ENCODE results near the gene VIT. TPM values are rescaled to one million over a fixed set of nuclear protein-coding genes. Genes with fewer than 3 reads are reported as not detected.

The VIT gene
- total RNA-seq, 4 donors from 2014 or later: 21.3 to 42.7 (median 28.9) TPM

DNA sequence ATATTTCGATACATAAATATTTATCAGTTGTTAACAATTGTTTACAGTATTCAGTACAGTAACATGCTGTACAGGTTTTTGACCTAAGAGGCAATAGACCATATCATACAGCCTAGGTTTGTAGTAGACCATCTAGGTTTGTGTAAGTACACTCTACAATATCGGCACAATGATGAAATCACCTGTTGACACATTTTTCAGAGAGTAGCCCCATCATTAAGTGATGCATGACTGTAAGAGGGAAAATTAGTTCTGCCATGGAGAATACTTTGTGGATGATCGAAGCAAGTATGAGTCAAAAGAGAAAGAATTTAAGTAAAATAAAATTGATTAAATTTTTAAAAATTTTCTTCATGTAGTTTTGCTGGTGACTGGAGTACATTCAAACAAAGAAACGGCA, 32.6 kb downstream of the VIT start:
- H3K27ac ChIP-seq: no peak overlapping the region
- H3K27me3 ChIP-seq: no peaks in the 10 kb centered on the region
- 74 to 75% methylated on average over 4 of the region's 4 CpGs for WGBS, 2 donors (ENCODE audit: low coverage in 1 of 2)
- ATAC-seq: no peak
- no peaks in the 10 kb centered on the region for H3K9me3 ChIP-seq
- TF ChIP-seq EP300 (IDR thresholded peaks at IDR 0.05) (no peak), POLR2AphosphoS5 (IDR thresholded peaks at IDR 0.05) (no peak), POLR2A (IDR thresholded peaks at IDR 0.05) (no peak)
- TF ChIP-seq, protein P1, sequence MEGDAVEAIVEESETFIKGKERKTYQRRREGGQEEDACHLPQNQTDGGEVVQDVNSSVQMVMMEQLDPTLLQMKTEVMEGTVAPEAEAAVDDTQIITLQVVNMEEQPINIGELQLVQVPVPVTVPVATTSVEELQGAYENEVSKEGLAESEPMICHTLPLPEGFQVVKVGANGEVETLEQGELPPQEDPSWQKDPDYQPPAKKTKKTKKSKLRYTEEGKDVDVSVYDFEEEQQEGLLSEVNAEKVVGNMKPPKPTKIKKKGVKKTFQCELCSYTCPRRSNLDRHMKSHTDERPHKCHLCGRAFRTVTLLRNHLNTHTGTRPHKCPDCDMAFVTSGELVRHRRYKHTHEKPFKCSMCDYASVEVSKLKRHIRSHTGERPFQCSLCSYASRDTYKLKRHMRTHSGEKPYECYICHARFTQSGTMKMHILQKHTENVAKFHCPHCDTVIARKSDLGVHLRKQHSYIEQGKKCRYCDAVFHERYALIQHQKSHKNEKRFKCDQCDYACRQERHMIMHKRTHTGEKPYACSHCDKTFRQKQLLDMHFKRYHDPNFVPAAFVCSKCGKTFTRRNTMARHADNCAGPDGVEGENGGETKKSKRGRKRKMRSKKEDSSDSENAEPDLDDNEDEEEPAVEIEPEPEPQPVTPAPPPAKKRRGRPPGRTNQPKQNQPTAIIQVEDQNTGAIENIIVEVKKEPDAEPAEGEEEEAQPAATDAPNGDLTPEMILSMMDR (IDR thresholded peaks at IDR 0.05): no peak
- H3K4me1 ChIP-seq: no peaks in the 10 kb centered on the region
- no peaks in the 10 kb centered on the region for H3K36me3 ChIP-seq
- no peak overlapping the region for H3K4me3 ChIP-seq

DNA sequence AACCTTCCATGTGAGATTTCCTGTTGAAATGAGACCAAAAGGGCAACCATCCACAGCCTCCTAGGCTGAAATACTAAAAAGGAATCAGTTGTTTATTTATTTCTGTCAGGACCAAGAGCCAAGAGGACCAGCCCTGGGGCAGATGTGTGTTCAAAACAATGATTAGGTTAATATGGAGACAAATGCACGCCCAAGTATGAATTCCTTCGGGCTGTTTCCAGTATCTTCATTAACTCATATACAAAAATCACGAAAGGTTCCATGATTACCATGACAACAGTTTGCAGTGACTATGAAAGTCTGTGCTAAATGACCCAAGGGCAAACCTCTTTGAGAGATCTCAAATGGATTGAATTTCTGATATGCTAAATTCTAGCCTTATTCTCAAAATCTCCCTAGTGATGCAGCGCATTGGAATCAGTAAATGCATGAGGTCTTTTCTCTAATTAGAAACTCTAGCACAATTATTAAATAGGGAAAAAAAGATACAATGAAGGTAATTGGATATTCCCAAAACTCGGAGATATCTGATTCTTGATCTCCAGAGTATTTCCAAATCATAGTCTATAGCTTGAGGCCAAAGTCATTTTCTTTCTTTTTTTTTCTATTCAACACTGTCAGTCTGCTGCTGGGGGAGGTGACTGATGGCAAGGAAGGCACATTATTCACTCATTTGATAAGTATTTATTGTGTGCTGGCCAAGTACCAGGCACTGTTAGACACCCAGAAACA, 35.6 kb downstream of the VIT start:
- Histone ChIP-seq H3K36me3 (no peaks in the 10 kb centered on the region), H3K4me1 (no peaks in the 10 kb centered on the region), H3K9me3 (no peaks in the 10 kb centered on the region), H3K4me3 (no peak overlapping the region), H3K27me3 (no peaks in the 10 kb centered on the region), H3K27ac (no peak overlapping the region)
- no peak for ATAC-seq
- TF ChIP-seq, protein P1 (IDR thresholded peaks at IDR 0.05): no peak
- no peak for TF ChIP-seq POLR2AphosphoS5 (IDR thresholded peaks at IDR 0.05)
- TF ChIP-seq POLR2A (IDR thresholded peaks at IDR 0.05): no peak
- no peak for TF ChIP-seq EP300 (IDR thresholded peaks at IDR 0.05)
- WGBS, 2 donors (ENCODE audit: low coverage in 1 of 2): 26 to 45% methylated on average over 5 of the region's 5 CpGs

DNA sequence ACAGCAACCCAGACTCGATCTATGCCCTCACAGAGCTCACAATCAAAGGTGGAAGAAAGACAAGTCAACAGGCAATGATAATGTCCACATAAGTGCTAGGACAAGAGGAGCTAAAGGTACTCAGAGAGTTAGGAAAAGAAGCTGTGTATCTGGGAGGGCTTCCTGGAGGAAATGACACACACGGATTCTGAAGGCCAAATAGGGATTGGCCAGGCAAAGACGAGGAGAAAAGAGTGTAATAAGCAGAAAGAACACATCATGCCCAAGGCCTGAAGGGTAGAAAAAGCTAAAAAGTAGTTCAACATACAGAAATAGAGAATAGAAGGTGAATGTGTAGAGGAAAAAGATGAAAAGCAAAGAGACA, 36.1 kb downstream of the VIT start:
- ATAC-seq: no peak
- TF ChIP-seq POLR2A (IDR thresholded peaks at IDR 0.05): no peak
- no peak for TF ChIP-seq EP300 (IDR thresholded peaks at IDR 0.05)
- no peak for TF ChIP-seq POLR2AphosphoS5 (IDR thresholded peaks at IDR 0.05)
- TF ChIP-seq, protein P1 (IDR thresholded peaks at IDR 0.05): no peak
- Histone ChIP-seq H3K4me3 (no peak overlapping the region), H3K27ac (no peak overlapping the region), H3K27me3 (no peaks in the 10 kb centered on the region), H3K9me3 (no peaks in the 10 kb centered on the region), H3K4me1 (no peaks in the 10 kb centered on the region), H3K36me3 (no peaks in the 10 kb centered on the region)
- 66 to 100% methylated on average over 1 to 3 of the region's 3 CpGs for WGBS, 2 donors (ENCODE audit: low coverage in 1 of 2)

DNA sequence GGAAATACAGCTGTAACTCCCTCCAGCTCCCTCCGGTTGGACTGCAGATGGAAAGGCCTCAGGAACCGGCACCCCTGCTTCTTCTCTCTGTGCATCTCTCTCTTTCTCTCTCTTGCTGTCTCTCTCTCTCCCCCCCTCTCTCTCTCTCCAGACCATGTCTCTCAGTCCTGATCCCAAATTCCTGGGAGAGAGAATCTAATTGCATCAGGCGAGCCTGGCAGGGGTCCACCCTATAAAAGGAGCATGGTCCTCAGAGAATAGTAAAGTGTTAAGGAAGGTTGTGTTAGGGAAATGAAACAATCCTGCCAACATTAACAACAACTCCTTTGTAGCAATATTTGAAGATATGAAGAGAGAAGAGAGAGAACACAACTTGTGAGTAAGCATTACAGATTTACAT, 36.7 kb downstream of the VIT start:
- WGBS, 2 donors (ENCODE audit: low coverage in 1 of 2): 50% methylated on average over 2 of the region's 3 CpGs; no CpG with 5 or more reads in 1 of the 2 donors
- no peaks in the 10 kb centered on the region for H3K27me3 ChIP-seq
- no peaks in the 10 kb centered on the region for H3K36me3 ChIP-seq
- H3K4me1 ChIP-seq: no peaks in the 10 kb centered on the region
- no peak for ATAC-seq
- no peak overlapping the region for H3K27ac ChIP-seq
- no peak overlapping the region for H3K4me3 ChIP-seq
- TF ChIP-seq, protein P1 (IDR thresholded peaks at IDR 0.05): no peak
- no peak for TF ChIP-seq EP300 (IDR thresholded peaks at IDR 0.05)
- TF ChIP-seq POLR2A (IDR thresholded peaks at IDR 0.05): no peak
- TF ChIP-seq POLR2AphosphoS5 (IDR thresholded peaks at IDR 0.05): no peak
- H3K9me3 ChIP-seq: no peaks in the 10 kb centered on the region

DNA sequence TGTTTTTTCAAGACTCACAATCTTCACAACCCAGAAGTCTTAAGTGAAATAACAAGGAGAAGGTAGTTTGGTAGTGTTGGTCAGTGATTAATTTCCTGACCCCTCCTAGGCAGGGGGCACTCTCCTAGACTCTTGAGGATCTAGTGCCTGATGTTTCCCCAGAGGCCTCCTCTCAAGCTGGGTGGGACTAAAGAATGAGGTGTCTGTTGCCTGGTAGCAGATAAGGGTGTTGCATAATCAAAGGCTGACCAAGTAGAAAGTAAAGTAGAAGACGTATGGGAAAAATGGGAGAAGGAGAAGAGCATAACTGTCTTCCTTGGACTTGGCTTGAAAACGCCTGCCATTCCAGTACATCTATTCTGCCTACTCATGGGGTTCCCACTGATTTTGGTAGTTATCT, 37.8 kb downstream of the VIT start:
- H3K9me3 ChIP-seq: no peaks in the 10 kb centered on the region
- no peak overlapping the region for H3K4me3 ChIP-seq
- no peak overlapping the region for H3K27ac ChIP-seq
- H3K4me1 ChIP-seq: no peaks in the 10 kb centered on the region
- 83 to 85% methylated on average over 2 of the region's 2 CpGs for WGBS, 2 donors (ENCODE audit: low coverage in 1 of 2)
- TF ChIP-seq POLR2A (IDR thresholded peaks at IDR 0.05) (no peak), EP300 (IDR thresholded peaks at IDR 0.05) (no peak), POLR2AphosphoS5 (IDR thresholded peaks at IDR 0.05) (no peak)
- TF ChIP-seq, protein P1 (IDR thresholded peaks at IDR 0.05): no peak
- no peak for ATAC-seq
- H3K27me3 ChIP-seq: no peaks in the 10 kb centered on the region
- no peaks in the 10 kb centered on the region for H3K36me3 ChIP-seq
